Parathyroid adenoma (tissue), 2 donors: ENCODE results near the gene FAM3B.

Experiments used
- H2AFZ ChIP-seq: fragments of 300-600 bp; sonication (generic); one replicate; pipeline ENCODE4 v1.7.0; 2017; ENCODE audit warnings: antibody characterized with exemption, mild to moderate bottlenecking
- H3K27ac ChIP-seq: fragments of 300-600 bp; sonication (generic); one replicate; pipeline ENCODE4 v1.7.0; 2017
- H3K27me3 ChIP-seq: fragments of 300-600 bp; sonication (generic); one replicate; pipeline ENCODE4 v1.7.0; 2017; ENCODE audit warnings: low read length; ENCODE audit not compliant: control insufficient read depth, insufficient read depth
- H3K36me3 ChIP-seq: fragments of 300-600 bp; sonication (generic); one replicate; pipeline ENCODE4 v1.7.0; 2017; ENCODE audit warnings: low read length; ENCODE audit not compliant: control insufficient read depth, insufficient read depth
- H3K4me1 ChIP-seq: fragments of 300-600 bp; sonication (generic); one replicate; pipeline ENCODE4 v1.7.0; 2017; ENCODE audit warnings: control low read depth
- H3K4me2 ChIP-seq: fragments of 300-600 bp; sonication (generic); one replicate; pipeline ENCODE4 v1.7.0; 2017; ENCODE audit warnings: low read length
- H3K4me3 ChIP-seq: fragments of 300-600 bp; sonication (generic); one replicate; pipeline ENCODE4 v1.7.0; 2017; ENCODE audit warnings: low read depth, low read length
- H3K79me2 ChIP-seq: fragments of 300-600 bp; sonication (generic); one replicate; pipeline ENCODE4 v1.7.0; 2017; ENCODE audit warnings: control low read depth
- H3K9ac ChIP-seq: fragments of 300-600 bp; sonication (generic); one replicate; pipeline ENCODE4 v1.7.0; 2017; ENCODE audit warnings: mild to moderate bottlenecking
- H3K9me3 ChIP-seq: fragments of 300-600 bp; sonication (generic); one replicate; pipeline ENCODE4 v1.7.0; 2017; ENCODE audit warnings: low read length; ENCODE audit not compliant: control insufficient read depth
- CTCF ChIP-seq: fragments of 300-600 bp; sonication (generic); IDR thresholded peaks from one replicate; pipeline ENCODE4 v1.7.0; 2017; ENCODE audit warnings: antibody characterized with exemption, mild to moderate bottlenecking
- donor health status: primary hyperparathyroidism.

FAM3B gene

GRCh38 chr21:41344146-41344545 lies 27.5 kb downstream of the FAM3B start:
- no peak overlapping the region for H3K4me3 ChIP-seq
- no peaks in the 10 kb centered on the region for H3K36me3 ChIP-seq
- H3K27ac ChIP-seq: no peak overlapping the region
- no peak overlapping the region for H2AFZ ChIP-seq
- no peak overlapping the region for H3K4me2 ChIP-seq
- H3K9ac ChIP-seq: no peak overlapping the region
- TF ChIP-seq CTCF: no peak
- no peaks in the 10 kb centered on the region for H3K4me1 ChIP-seq
- no peaks in the 10 kb centered on the region for H3K27me3 ChIP-seq
- no peaks in the 10 kb centered on the region for H3K9me3 ChIP-seq
- H3K79me2 ChIP-seq: no peaks in the 10 kb centered on the region

GRCh38 chr21:41345356-41345755 lies 28.8 kb downstream of the FAM3B start:
- H3K36me3 ChIP-seq: no peaks in the 10 kb centered on the region
- no peak overlapping the region for H3K9ac ChIP-seq
- no peak overlapping the region for H3K4me3 ChIP-seq
- no peaks in the 10 kb centered on the region for H3K4me1 ChIP-seq
- no peaks in the 10 kb centered on the region for H3K9me3 ChIP-seq
- H3K79me2 ChIP-seq: no peaks in the 10 kb centered on the region
- no peak overlapping the region for H2AFZ ChIP-seq
- no peak for TF ChIP-seq CTCF
- no peaks in the 10 kb centered on the region for H3K27me3 ChIP-seq
- H3K27ac ChIP-seq: no peak overlapping the region
- H3K4me2 ChIP-seq: no peak overlapping the region

GRCh38 chr21:41345934-41346685 lies 29.5 kb downstream of the FAM3B start:
- H3K36me3 ChIP-seq: no peaks in the 10 kb centered on the region
- H3K79me2 ChIP-seq: no peaks in the 10 kb centered on the region
- no peak overlapping the region for H2AFZ ChIP-seq
- H3K9me3 ChIP-seq: no peaks in the 10 kb centered on the region
- H3K27me3 ChIP-seq: no peaks in the 10 kb centered on the region
- no peak for TF ChIP-seq CTCF
- H3K4me1 ChIP-seq: no peaks in the 10 kb centered on the region
- H3K27ac ChIP-seq: no peak overlapping the region
- H3K4me2 ChIP-seq: no peak overlapping the region
- H3K9ac ChIP-seq: no peak overlapping the region
- H3K4me3 ChIP-seq: no peak overlapping the region

- no peak overlapping the region for H3K9ac ChIP-seq
- TF ChIP-seq CTCF: no peak
- no peaks in the 10 kb centered on the region for H3K36me3 ChIP-seq
- H3K4me3 ChIP-seq: no peak overlapping the region
- no peaks in the 10 kb centered on the region for H3K79me2 ChIP-seq
- no peaks in the 10 kb centered on the region for H3K27me3 ChIP-seq
- H2AFZ ChIP-seq: no peak overlapping the region
- no peaks in the 10 kb centered on the region for H3K4me1 ChIP-seq
- no peaks in the 10 kb centered on the region for H3K9me3 ChIP-seq
- no peak overlapping the region for H3K27ac ChIP-seq
- H3K4me2 ChIP-seq: no peak overlapping the region
These were observed 30.2 kb downstream of the FAM3B start for GRCh38 chr21:41346758-41347157.

- Histone ChIP-seq H3K36me3 (no peaks in the 10 kb centered on the region), H2AFZ (no peak overlapping the region), H3K4me1 (no peaks in the 10 kb centered on the region), H3K79me2 (no peaks in the 10 kb centered on the region), H3K4me3 (no peak overlapping the region), H3K4me2 (no peak overlapping the region), H3K27me3 (no peaks in the 10 kb centered on the region), H3K9me3 (no peaks in the 10 kb centered on the region), H3K27ac (no peak overlapping the region), H3K9ac (no peak overlapping the region)
- no peak for TF ChIP-seq CTCF
These were observed 31.8 kb downstream of the FAM3B start for GRCh38 chr21:41348434-41348833.
